Testis (tissue), 2 donors: ENCODE data around the gene PPID.
"Not testable (repeated sequence)": the region's sequence is repeated elsewhere in the genome, so short reads cannot be mapped to it uniquely, and the experiment has no call there.

Experiments
- CTCF ChIP-seq, 3 experiments: fragments of 450-650 bp in 2 of 3; fragments of 200-600 bp in 1 of 3; sonication (generic) in 1 of 3; IDR thresholded peaks; one replicate each; pipeline ENCODE4 v1.5.1; 2016 to 2019; ENCODE audit warnings: antibody characterized with exemption in 3 of 3, mild to moderate bottlenecking in 2 of 3, moderate library complexity in 1 of 3
- POLR2A ChIP-seq: fragments of 450-650 bp; IDR thresholded peaks from one replicate; pipeline ENCODE4 v1.6.1; 2017; ENCODE audit warnings: antibody characterized with exemption, mild to moderate bottlenecking, moderate library complexity

- not testable (repeated sequence) for TF ChIP-seq CTCF (IDR thresholded peaks at IDR 0.05); POLR2A
Observed at GRCh38 chr4:158755819-158756218, 32.6 kb upstream of the PPID start.
